Right cardiac atrium (tissue), 5 donors: ENCODE results near the gene MORN3. TPM values are rescaled to one million over a fixed set of nuclear protein-coding genes. Genes with fewer than 3 reads are reported as not detected.
"Not testable (repeated sequence)": the region's sequence is repeated elsewhere in the genome, so short reads cannot be mapped to it uniquely, and the experiment has no call there.

Experiments
- ATAC-seq, 2 donors: fragments of 200-7000 bp; cut with Tn5 transposase; one replicate each; pipeline versions ENCODE4 v1.8.0 to v1.9.1; 2020; ENCODE audit warnings: moderate library complexity in 2 of 2, mild to moderate bottlenecking in 1 of 2
- DNase-seq, 3 donors: peaks; one replicate each; pipeline ENCODE4 v3.0.0-alpha.2; 2020
- H3K27ac ChIP-seq: one replicate; pipeline ENCODE4 v1.5.1; 2013; ENCODE audit warnings: mild to moderate bottlenecking, low read length, control low read depth, moderate library complexity
- H3K27me3 ChIP-seq: one replicate; pipeline ENCODE4 v1.6.1; 2013; ENCODE audit not compliant: control insufficient read depth, insufficient read depth
- H3K4me1 ChIP-seq: one replicate; pipeline ENCODE4 v1.6.1; 2013; ENCODE audit warnings: low read length; ENCODE audit not compliant: control insufficient read depth, insufficient read depth
- H3K4me3 ChIP-seq: one replicate; pipeline ENCODE4 v1.5.1; 2013; ENCODE audit warnings: low read length, control low read depth
- H3K9me3 ChIP-seq: one replicate; pipeline ENCODE4 v1.6.1; 2013; ENCODE audit warnings: low read length; ENCODE audit not compliant: control insufficient read depth
- WGBS: extraction: QIAGEN DNeasy Blood & Tissue Kit; methylation state at CpG from one replicate; pipeline ENCODE4 v1.1.7; 2013; 5-methylcytosine and 5-hydroxymethylcytosine counted together
- intact Hi-C, 4 donors: fragments of 100-400 bp; cut with DNase I; formaldehyde crosslinking; loops; one replicate each; pipeline versions ENCODE4 v1.11.0 to v1.14.0; 2022 to 2023
- polyA plus RNA-seq: library from polyadenylated mRNA; stranded (reverse); fragments of 200-250 nt; gene quantifications from one replicate; pipeline ENCODE4 v1.2.3, GENCODE V29; 2013
- total RNA-seq, 4 donors: library from RNA; stranded (reverse); fragmentation: NEBNext Ultra II Directional; extraction: Animal tissue kit (Norgen Biotek cat#: 25700); gene quantifications; one replicate each; pipeline ENCODE4 v1.2.1, GENCODE V29; 2021
- donor health status: healthy with polysubstance abuse.
- donor health status: DM: no; HTN: yes; CAD: no.
- donor health status: DM: no; HTN: no; CAD: no.
- donor health status: DM: no; HTN: yes; CAD: no; lungs with severe emphysema.
- donor health status: DM: yes; HTN: yes; CAD: no.

The MORN3 gene
- total and polyA plus RNA-seq, 5 donors: 0.11 to 0.38 (median 0.20) TPM

- intact Hi-C loops: no loop called here
- Histone ChIP-seq H3K27me3 (no peaks in the 10 kb centered on the region), H3K4me3 (no peak overlapping the region), H3K9me3 (no peaks in the 10 kb centered on the region), H3K27ac (no peak overlapping the region), H3K4me1 (no peaks in the 10 kb centered on the region)
- DNase-seq (no peak), ATAC-seq (peak in 1 of 2 donors; percentile 43)
- 95% methylated on average over 14 of the region's 14 CpGs for WGBS
Measured at GRCh38 chr12:121638298-121639202, 30.9 kb downstream of the MORN3 start.

GRCh38 chr12:121637231-121637914 is 32.1 kb downstream of the MORN3 start:
- intact Hi-C loops: no loop called here
- Histone ChIP-seq H3K4me3 (no peak overlapping the region), H3K4me1 (peaks cover 3% of the 10 kb centered on the region), H3K9me3 (no peaks in the 10 kb centered on the region), H3K27ac (no peak overlapping the region), H3K27me3 (no peaks in the 10 kb centered on the region)
- DNase-seq: peak in 2 of 3 donors; percentile 61 to 70
- ATAC-seq: peak; percentile 24 to 40
- 73% methylated on average over 10 of the region's 10 CpGs for WGBS

- H3K27ac ChIP-seq: no peak overlapping the region
- intact Hi-C loops: no loop called here
- H3K4me1 ChIP-seq: peaks cover 4% of the 10 kb centered on the region
- 85% methylated on average over 13 of the region's 13 CpGs for WGBS
- ATAC-seq: no peak
- H3K27me3 ChIP-seq: no peaks in the 10 kb centered on the region
- DNase-seq: peak in 1 of 3 donors; percentile 14
- no peak overlapping the region for H3K4me3 ChIP-seq
- no peaks in the 10 kb centered on the region for H3K9me3 ChIP-seq
Measured at GRCh38 chr12:121634836-121635235, 34.6 kb downstream of the MORN3 start.

GRCh38 chr12:121633833-121634196 is 35.6 kb downstream of the MORN3 start:
- H3K27ac ChIP-seq, H3K4me3 ChIP-seq, ATAC-seq, DNase-seq, H3K4me1 ChIP-seq, H3K27me3 ChIP-seq, intact Hi-C loops, H3K9me3 ChIP-seq: not testable (repeated sequence)
- WGBS: over 99% methylated on average over 5 of the region's 11 CpGs

- no peaks in the 10 kb centered on the region for H3K9me3 ChIP-seq
- DNase-seq (no peak), ATAC-seq (no peak)
- no peak overlapping the region for H3K4me3 ChIP-seq
- 69% methylated on average over 11 of the region's 11 CpGs for WGBS
- H3K4me1 ChIP-seq: peaks cover 7% of the 10 kb centered on the region
- intact Hi-C loops: no loop called here
- no peaks in the 10 kb centered on the region for H3K27me3 ChIP-seq
- H3K27ac ChIP-seq: no peak overlapping the region
Measured at GRCh38 chr12:121632069-121632970, 37.1 kb downstream of the MORN3 start.

GRCh38 chr12:121630791-121631355 is 38.6 kb downstream of the MORN3 start:
- H3K27ac ChIP-seq: no peak overlapping the region
- DNase-seq (no peak), ATAC-seq (no peak)
- H3K9me3 ChIP-seq: no peaks in the 10 kb centered on the region
- peaks cover 7% of the 10 kb centered on the region for H3K4me1 ChIP-seq
- H3K27me3 ChIP-seq: no peaks in the 10 kb centered on the region
- no peak overlapping the region for H3K4me3 ChIP-seq
- WGBS: 89% methylated on average over 7 of the region's 7 CpGs
- intact Hi-C loops: no loop called here

- intact Hi-C loops: loop anchor here in 3 of 4 donors (5.0 to 10.0 kb wide), 4 partner anchors 39 to 124 kb away; partner anchors contain the start of genes KDM2B (in 1 of the 3) and MORN3 (in 1 of the 3)
- H3K9me3 ChIP-seq: no peaks in the 10 kb centered on the region
- peaks cover 7% of the 10 kb centered on the region for H3K4me1 ChIP-seq
- no peak overlapping the region for H3K4me3 ChIP-seq
- H3K27me3 ChIP-seq: no peaks in the 10 kb centered on the region
- no peak overlapping the region for H3K27ac ChIP-seq
- 85% methylated on average over 5 of the region's 5 CpGs for WGBS
- ATAC-seq (no peak), DNase-seq (no peak)
Measured at GRCh38 chr12:121628536-121628935, 40.9 kb downstream of the MORN3 start.

- whole genome bisulfite sequencing: 65% methylated on average over 8 of the region's 8 CpGs
- peak in 1 of 3 donors; percentile 37 for DNase-seq
- peaks cover 7% of the 10 kb centered on the region for H3K4me1 ChIP-seq
- intact Hi-C loops: loop anchor here in 3 of 4 donors (5.0 to 10.0 kb wide), 4 partner anchors 39 to 123 kb away; partner anchors contain the start of genes KDM2B (in 1 of the 3) and MORN3 (in 1 of the 3)
- H3K27ac ChIP-seq: no peak overlapping the region
- H3K27me3 ChIP-seq: no peaks in the 10 kb centered on the region
- ATAC-seq: peak in 1 of 2 donors; percentile 14
- no peaks in the 10 kb centered on the region for H3K9me3 ChIP-seq
- no peak overlapping the region for H3K4me3 ChIP-seq
Measured at GRCh38 chr12:121628037-121628436, 41.4 kb downstream of the MORN3 start.

- WGBS: under 1% methylated on average over 53 of the region's 53 CpGs
- Histone ChIP-seq H3K4me3 (peak overlapping the region; percentile 73), H3K4me1 (peaks cover 4% of the 10 kb centered on the region), H3K27ac (peak overlapping the region; percentile 83), H3K27me3 (no peaks in the 10 kb centered on the region), H3K9me3 (no peaks in the 10 kb centered on the region)
- ATAC-seq: peak; percentile 62 to 68
- peak; percentile 56 to 84 (median 82) for DNase-seq
- intact Hi-C loops: loop anchor here in 3 of 4 donors (5.0 to 10.0 kb wide), 4 partner anchors 40 to 122 kb away; partner anchors contain the start of genes KDM2B (in 1 of the 3) and MORN3 (in 1 of the 3)
Measured at GRCh38 chr12:121626853-121627640, 42.4 kb downstream of the MORN3 start.
